Muscle layer of duodenum (tissue), 2 donors: ENCODE results near the gene SLC39A9.
"Not testable (repeated sequence)": the region's sequence is repeated elsewhere in the genome, so short reads cannot be mapped to it uniquely, and the experiment has no call there.

Experiments used
- H3K27ac ChIP-seq: one replicate; pipeline ENCODE4 v1.7.0; 2013; ENCODE audit warnings: mild to moderate bottlenecking, low read length
- H3K27me3 ChIP-seq: one replicate; pipeline ENCODE4 v1.7.0; 2013; ENCODE audit warnings: low read depth, mild to moderate bottlenecking, control low read depth, low read length
- H3K36me3 ChIP-seq, 2 donors: one replicate each; pipeline ENCODE4 v1.7.0; 2013; ENCODE audit warnings: low read length in 2 of 2, control low read depth in 1 of 2, mild to moderate bottlenecking in 1 of 2; ENCODE audit not compliant: insufficient read depth in 2 of 2, control insufficient read depth in 1 of 2
- H3K4me1 ChIP-seq, 2 donors: one replicate each; pipeline ENCODE4 v1.7.0; 2013; ENCODE audit warnings: low read length in 2 of 2, mild to moderate bottlenecking in 2 of 2, control low read depth in 1 of 2, moderate library complexity in 1 of 2; ENCODE audit not compliant: insufficient read depth in 2 of 2, control insufficient read depth in 1 of 2
- H3K4me3 ChIP-seq, 2 donors: one replicate each; pipeline ENCODE4 v1.7.0; 2013; ENCODE audit warnings: low read length in 2 of 2, low read depth in 1 of 2, mild to moderate bottlenecking in 1 of 2
- H3K9me3 ChIP-seq, 2 donors: one replicate each; pipeline ENCODE4 v1.7.0; 2013; ENCODE audit warnings: low read length in 2 of 2, control low read depth in 1 of 2, mild to moderate bottlenecking in 1 of 2; ENCODE audit not compliant: control insufficient read depth in 1 of 2
- donor health status: healthy.

The SLC39A9 gene

GRCh38 chr14:69490219-69490918, 91.9 kb downstream of the SLC39A9 start:
- Histone ChIP-seq H3K27me3 (peaks cover 10% of the 10 kb centered on the region), H3K9me3 (no peaks in the 10 kb centered on the region), H3K27ac (no peak overlapping the region), H3K4me3 (no peak overlapping the region), H3K4me1 (no peaks in the 10 kb centered on the region), H3K36me3 (no peaks in the 10 kb centered on the region)

DNA sequence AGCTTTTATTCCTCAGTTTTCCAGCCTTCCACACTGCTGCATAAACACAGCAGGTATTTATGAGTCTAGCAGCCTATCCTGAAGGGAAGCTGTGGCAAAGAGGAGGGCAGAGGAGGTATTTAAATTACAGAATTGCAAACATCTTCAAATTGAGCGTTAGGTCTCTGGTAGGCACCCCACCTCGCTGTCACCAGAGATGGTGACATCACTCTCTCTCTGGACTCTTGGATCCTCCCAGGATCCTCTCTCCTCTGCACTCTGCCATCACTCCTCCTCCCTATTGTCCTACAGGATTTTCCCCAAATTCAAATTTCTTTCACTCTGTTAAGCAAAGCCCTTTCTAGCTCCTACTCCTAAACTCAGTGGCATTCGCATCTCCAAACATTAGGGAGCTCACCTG, 92.7 kb downstream of the SLC39A9 start:
- H3K27ac ChIP-seq: no peak overlapping the region
- peaks cover 9% of the 10 kb centered on the region for H3K27me3 ChIP-seq
- no peaks in the 10 kb centered on the region for H3K36me3 ChIP-seq
- H3K4me3 ChIP-seq: no peak overlapping the region
- H3K4me1 ChIP-seq: no peaks in the 10 kb centered on the region
- H3K9me3 ChIP-seq: no peaks in the 10 kb centered on the region

DNA sequence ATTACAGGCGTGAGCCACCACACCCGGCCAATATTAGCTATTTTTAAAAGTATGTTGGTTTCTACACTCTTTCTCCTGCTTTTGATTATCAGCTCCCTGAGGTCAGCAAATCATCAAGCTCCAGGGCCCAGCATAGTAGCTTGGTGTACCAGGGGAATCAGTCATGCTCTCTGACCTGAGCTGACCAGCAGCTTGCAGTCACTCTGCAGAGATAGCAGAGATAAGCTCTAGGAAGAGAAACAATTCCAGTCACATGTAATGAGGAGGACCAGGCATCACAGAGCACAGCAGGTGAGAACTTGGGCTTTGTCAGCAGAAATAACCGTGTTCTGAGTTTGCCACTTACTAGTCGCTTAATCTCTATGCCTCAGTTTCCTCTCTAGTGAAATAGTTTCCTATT, 94.5 kb downstream of the SLC39A9 start:
- Histone ChIP-seq H3K27me3 (no peaks in the 10 kb centered on the region), H3K36me3 (no peaks in the 10 kb centered on the region), H3K4me3 (no peak overlapping the region), H3K4me1 (no peaks in the 10 kb centered on the region), H3K27ac (no peak overlapping the region), H3K9me3 (no peaks in the 10 kb centered on the region)

DNA sequence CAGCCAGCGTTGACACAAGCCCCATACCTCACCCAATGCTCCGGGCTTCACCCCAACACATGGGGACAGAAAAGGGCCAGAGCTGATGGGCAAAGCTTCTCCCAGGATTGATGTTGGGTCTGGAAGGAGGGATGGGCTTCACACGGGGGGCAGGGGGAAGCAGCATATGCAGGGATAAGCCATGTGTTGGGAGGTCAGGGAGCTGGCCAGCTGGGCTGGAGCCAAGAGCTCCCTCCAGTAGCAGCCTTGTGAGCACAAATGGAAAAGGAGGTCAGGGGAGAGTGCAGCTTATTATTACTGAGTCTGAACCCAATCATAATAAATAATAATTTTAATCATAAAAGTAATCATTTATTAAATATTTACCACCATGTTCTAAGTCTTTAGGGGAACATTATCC, 95.3 kb downstream of the SLC39A9 start:
- Histone ChIP-seq H3K9me3 (no peaks in the 10 kb centered on the region), H3K4me1 (no peaks in the 10 kb centered on the region), H3K27ac (no peak overlapping the region)

GRCh38 chr14:69495341-69495921, 96.9 kb downstream of the SLC39A9 start:
- no peaks in the 10 kb centered on the region for H3K9me3 ChIP-seq
- no peaks in the 10 kb centered on the region for H3K4me1 ChIP-seq
- no peak overlapping the region for H3K4me3 ChIP-seq
- H3K36me3 ChIP-seq: no peaks in the 10 kb centered on the region
- H3K27ac ChIP-seq: no peak overlapping the region
- H3K27me3 ChIP-seq: no peaks in the 10 kb centered on the region

More for the DNA sequence above, 95.3 kb downstream of the SLC39A9 start:
- Histone ChIP-seq H3K4me3 (no peak overlapping the region), H3K27me3 (no peaks in the 10 kb centered on the region), H3K36me3 (no peaks in the 10 kb centered on the region)

- H3K27me3 ChIP-seq, H3K4me3 ChIP-seq, H3K36me3 ChIP-seq, H3K9me3 ChIP-seq, H3K27ac ChIP-seq: not testable (repeated sequence)
- H3K4me1 ChIP-seq: peaks cover 4 to 11% of the 10 kb centered on the region in 2 donors
Observed at GRCh38 chr14:69497866-69498265, 99.4 kb downstream of the SLC39A9 start.

- not testable (repeated sequence) for H3K9me3 ChIP-seq
Observed at GRCh38 chr14:69498286-69498685, 99.8 kb downstream of the SLC39A9 start.

GRCh38 chr14:69499436-69499835, 100.9 kb downstream of the SLC39A9 start:
- H3K9me3 ChIP-seq: no peaks in the 10 kb centered on the region
- no peak overlapping the region for H3K4me3 ChIP-seq
- peaks cover 4 to 11% of the 10 kb centered on the region in 2 donors for H3K4me1 ChIP-seq
- no peak overlapping the region for H3K27ac ChIP-seq
- H3K36me3 ChIP-seq: no peaks in the 10 kb centered on the region
- no peaks in the 10 kb centered on the region for H3K27me3 ChIP-seq

More at GRCh38 chr14:69498286-69498685, 99.8 kb downstream of the SLC39A9 start:
- not testable (repeated sequence) for H3K4me3 ChIP-seq, H3K36me3 ChIP-seq, H3K27me3 ChIP-seq, H3K27ac ChIP-seq
- H3K4me1 ChIP-seq: peaks cover 4 to 11% of the 10 kb centered on the region in 2 donors

DNA sequence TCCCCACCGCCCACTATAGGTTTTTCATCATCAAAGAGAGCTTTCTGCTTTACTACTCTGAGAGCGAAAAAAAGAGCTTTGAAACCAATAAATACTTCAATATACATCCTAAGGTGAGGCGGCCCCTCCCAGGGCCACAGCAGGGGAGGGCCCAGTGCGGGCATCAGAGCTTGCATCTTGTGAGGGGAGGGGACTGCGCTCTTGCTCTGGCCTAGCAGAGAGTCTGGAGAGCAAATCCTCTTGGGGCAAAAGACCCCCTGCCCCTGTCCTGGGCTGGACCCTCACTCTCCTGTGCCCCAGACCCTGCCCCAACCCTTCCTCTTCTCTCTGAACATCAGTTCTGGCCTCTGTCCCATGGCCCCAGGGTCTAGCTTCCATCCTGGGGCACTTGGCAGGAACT, 101.6 kb downstream of the SLC39A9 start:
- no peak overlapping the region for H3K27ac ChIP-seq

DNA sequence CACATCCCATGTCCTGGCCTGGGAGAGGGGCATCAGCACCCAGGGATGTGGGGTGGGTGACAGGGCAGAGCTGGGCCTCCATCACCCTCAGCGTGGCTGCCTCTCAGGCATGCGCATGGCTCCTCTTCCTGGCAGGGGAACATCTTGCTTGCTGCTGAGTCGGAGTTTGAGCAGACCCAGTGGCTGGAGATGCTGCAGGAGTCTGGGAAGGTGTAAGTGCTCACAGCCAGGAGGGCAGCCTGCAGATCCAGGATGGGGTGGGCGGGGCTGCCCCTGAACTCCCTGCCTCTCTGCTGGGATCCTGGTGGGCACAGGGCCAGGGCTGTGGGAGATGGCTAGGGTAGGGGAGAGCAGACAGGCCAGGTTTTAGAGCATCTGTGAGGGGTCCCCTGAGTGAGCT, 102.2 kb downstream of the SLC39A9 start:
- Histone ChIP-seq H3K4me3 (no peak overlapping the region), H3K27me3 (no peaks in the 10 kb centered on the region), H3K9me3 (no peaks in the 10 kb centered on the region), H3K4me1 (peaks cover 4 to 11% of the 10 kb centered on the region in 2 donors), H3K27ac (no peak overlapping the region), H3K36me3 (no peaks in the 10 kb centered on the region)

More for the DNA sequence above, 101.6 kb downstream of the SLC39A9 start:
- Histone ChIP-seq H3K27me3 (no peaks in the 10 kb centered on the region), H3K36me3 (no peaks in the 10 kb centered on the region), H3K4me1 (peaks cover 4 to 11% of the 10 kb centered on the region in 2 donors), H3K9me3 (no peaks in the 10 kb centered on the region), H3K4me3 (no peak overlapping the region)

GRCh38 chr14:69501423-69501838, 102.9 kb downstream of the SLC39A9 start:
- Histone ChIP-seq H3K4me1 (peaks cover 4 to 11% of the 10 kb centered on the region in 2 donors), H3K4me3 (no peak overlapping the region), H3K9me3 (no peaks in the 10 kb centered on the region), H3K27ac (no peak overlapping the region), H3K27me3 (no peaks in the 10 kb centered on the region), H3K36me3 (no peaks in the 10 kb centered on the region)

GRCh38 chr14:69504775-69505174, 106.3 kb downstream of the SLC39A9 start:
- no peak overlapping the region for H3K27ac ChIP-seq
- H3K9me3 ChIP-seq: no peaks in the 10 kb centered on the region
- H3K27me3 ChIP-seq: no peaks in the 10 kb centered on the region
- H3K36me3 ChIP-seq: no peaks in the 10 kb centered on the region
- peaks cover 4 to 11% of the 10 kb centered on the region in 2 donors for H3K4me1 ChIP-seq
- no peak overlapping the region for H3K4me3 ChIP-seq
